ENCODE measurements around the gene FCAR.
"Not testable (repeated sequence)": the region's sequence is repeated elsewhere in the genome, so short reads cannot be mapped to it uniquely, and the experiment has no call there.

DNA sequence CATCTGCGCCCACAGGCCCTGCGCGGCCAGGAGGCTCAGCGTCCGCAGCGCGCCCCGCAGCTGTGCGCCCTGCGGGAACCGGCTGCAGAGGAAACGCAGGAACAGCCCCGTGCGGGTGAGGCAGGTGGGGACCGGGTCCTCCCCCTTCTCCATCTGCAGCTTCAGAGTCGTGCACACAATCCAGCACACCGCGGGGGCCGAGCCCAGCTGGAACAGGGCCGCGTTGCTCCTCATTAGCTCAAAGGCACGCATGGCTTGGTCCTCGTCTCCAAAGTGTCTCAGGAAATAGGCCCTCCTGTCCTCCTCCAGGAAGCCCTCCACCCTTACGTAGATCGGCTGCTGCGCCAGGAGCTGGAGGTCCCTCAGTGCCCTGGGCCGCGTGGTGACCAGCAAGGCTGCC lies 65.5 kb downstream of the FCAR start:
- not testable (repeated sequence) for TF ChIP-seq POLR2AphosphoS5, EP300 (IDR thresholded peaks at IDR 0.05)
- TF ChIP-seq, protein P1, sequence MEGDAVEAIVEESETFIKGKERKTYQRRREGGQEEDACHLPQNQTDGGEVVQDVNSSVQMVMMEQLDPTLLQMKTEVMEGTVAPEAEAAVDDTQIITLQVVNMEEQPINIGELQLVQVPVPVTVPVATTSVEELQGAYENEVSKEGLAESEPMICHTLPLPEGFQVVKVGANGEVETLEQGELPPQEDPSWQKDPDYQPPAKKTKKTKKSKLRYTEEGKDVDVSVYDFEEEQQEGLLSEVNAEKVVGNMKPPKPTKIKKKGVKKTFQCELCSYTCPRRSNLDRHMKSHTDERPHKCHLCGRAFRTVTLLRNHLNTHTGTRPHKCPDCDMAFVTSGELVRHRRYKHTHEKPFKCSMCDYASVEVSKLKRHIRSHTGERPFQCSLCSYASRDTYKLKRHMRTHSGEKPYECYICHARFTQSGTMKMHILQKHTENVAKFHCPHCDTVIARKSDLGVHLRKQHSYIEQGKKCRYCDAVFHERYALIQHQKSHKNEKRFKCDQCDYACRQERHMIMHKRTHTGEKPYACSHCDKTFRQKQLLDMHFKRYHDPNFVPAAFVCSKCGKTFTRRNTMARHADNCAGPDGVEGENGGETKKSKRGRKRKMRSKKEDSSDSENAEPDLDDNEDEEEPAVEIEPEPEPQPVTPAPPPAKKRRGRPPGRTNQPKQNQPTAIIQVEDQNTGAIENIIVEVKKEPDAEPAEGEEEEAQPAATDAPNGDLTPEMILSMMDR (IDR thresholded peaks at IDR 0.05) = not testable (repeated sequence)
